GM23338 (cell line): Measurements from ENCODE around the gene HRH3.

ENCODE experiments used
- CREB1 ChIP-seq: fragments of 250-450 bp; sonication (Bioruptor Pico); IDR thresholded peaks from 2 replicates; pipeline ENCODE4 v1.5.0; 2020; ENCODE audit warnings: low read depth, mild to moderate bottlenecking, moderate library complexity
- EZH2 ChIP-seq: fragments of 200-600 bp; sonication (generic); IDR thresholded peaks from one replicate; pipeline ENCODE4 v1.8.0; 2017; ENCODE audit warnings: antibody characterized with exemption, mild to moderate bottlenecking, low read depth; ENCODE audit not compliant: unreplicated experiment
- POLR2AphosphoS5 ChIP-seq: IDR thresholded peaks from 2 replicates; pipeline ENCODE4 v1.6.1; 2016; ENCODE audit warnings: antibody characterized with exemption, low read depth
- TF ChIP-seq, protein P1 (sequence below), 2 experiments: fragments of 200-600 bp in 1 of 2; sonication (generic) in 1 of 2; conservative IDR thresholded peaks; 2 replicates each; pipeline versions ENCODE4 v1.5.1 to v1.6.1; 2016 to 2017; ENCODE audit warnings: antibody characterized with exemption in 2 of 2, low read depth in 2 of 2, mild to moderate bottlenecking in 2 of 2, moderate library complexity in 1 of 2
- TF ChIP-seq, protein P2 (sequence below): IDR thresholded peaks from 2 replicates; pipeline ENCODE4 v1.6.1; 2016; ENCODE audit warnings: antibody characterized with exemption
- TF ChIP-seq, protein P3 (sequence below): IDR thresholded peaks from one replicate; pipeline ENCODE4 v1.6.1; 2018; ENCODE audit warnings: antibody characterized with exemption; ENCODE audit not compliant: unreplicated experiment

DNA sequence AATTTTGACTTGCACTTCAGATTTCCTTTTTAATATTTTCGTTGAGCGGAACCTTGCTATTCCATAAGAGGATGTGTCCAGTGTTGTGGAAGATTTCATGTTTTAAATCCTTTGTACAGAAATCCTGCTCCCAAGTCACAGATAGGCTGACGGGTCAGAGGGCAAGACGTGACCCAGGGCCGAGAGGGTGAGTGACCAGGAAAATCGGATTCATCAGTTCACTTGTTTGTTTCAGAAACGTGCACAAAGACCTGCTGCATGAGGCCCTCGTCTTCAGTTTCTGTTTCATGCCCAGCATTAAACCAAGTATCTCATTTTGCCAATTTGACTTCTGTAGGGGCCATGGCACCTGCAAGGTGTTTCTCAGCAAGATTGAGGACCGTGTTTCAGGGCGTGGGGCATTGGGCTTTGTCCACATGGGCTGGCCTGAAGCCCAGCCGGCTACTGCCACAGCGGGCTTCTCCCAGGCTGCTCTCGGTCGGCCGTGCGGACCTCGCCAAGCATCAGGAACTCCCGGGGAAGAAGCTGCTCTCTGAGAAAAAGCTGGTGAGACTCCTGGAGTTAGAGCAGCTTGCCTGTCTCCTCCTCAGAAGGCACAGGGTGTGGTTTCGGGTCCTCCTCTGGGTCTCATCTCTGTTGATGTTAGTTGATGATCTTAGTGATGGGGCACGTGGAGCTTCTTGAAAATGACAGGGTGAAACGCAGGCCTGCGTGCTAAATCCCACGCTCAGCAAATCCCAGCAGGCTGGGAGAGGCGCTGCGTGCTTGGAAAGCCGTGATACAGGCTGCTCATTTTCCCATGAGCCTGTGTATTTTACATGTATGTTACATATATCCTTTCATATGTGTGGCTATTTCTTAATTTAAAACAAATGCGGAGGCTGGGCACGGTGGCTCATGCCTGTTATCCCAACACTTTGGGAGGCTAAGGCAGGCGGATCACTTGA lies 26.7 kb downstream of the HRH3 start:
- TF ChIP-seq, protein P1, sequence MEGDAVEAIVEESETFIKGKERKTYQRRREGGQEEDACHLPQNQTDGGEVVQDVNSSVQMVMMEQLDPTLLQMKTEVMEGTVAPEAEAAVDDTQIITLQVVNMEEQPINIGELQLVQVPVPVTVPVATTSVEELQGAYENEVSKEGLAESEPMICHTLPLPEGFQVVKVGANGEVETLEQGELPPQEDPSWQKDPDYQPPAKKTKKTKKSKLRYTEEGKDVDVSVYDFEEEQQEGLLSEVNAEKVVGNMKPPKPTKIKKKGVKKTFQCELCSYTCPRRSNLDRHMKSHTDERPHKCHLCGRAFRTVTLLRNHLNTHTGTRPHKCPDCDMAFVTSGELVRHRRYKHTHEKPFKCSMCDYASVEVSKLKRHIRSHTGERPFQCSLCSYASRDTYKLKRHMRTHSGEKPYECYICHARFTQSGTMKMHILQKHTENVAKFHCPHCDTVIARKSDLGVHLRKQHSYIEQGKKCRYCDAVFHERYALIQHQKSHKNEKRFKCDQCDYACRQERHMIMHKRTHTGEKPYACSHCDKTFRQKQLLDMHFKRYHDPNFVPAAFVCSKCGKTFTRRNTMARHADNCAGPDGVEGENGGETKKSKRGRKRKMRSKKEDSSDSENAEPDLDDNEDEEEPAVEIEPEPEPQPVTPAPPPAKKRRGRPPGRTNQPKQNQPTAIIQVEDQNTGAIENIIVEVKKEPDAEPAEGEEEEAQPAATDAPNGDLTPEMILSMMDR (conservative IDR thresholded peaks at IDR 0.05; ENCODE audit: low read depth in 2 of 2) = no peak
- no peak for TF ChIP-seq EZH2
- TF ChIP-seq, protein P2, sequence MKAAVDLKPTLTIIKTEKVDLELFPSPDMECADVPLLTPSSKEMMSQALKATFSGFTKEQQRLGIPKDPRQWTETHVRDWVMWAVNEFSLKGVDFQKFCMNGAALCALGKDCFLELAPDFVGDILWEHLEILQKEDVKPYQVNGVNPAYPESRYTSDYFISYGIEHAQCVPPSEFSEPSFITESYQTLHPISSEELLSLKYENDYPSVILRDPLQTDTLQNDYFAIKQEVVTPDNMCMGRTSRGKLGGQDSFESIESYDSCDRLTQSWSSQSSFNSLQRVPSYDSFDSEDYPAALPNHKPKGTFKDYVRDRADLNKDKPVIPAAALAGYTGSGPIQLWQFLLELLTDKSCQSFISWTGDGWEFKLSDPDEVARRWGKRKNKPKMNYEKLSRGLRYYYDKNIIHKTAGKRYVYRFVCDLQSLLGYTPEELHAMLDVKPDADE = no peak
- TF ChIP-seq POLR2AphosphoS5 = no peak
- TF ChIP-seq, protein P3, sequence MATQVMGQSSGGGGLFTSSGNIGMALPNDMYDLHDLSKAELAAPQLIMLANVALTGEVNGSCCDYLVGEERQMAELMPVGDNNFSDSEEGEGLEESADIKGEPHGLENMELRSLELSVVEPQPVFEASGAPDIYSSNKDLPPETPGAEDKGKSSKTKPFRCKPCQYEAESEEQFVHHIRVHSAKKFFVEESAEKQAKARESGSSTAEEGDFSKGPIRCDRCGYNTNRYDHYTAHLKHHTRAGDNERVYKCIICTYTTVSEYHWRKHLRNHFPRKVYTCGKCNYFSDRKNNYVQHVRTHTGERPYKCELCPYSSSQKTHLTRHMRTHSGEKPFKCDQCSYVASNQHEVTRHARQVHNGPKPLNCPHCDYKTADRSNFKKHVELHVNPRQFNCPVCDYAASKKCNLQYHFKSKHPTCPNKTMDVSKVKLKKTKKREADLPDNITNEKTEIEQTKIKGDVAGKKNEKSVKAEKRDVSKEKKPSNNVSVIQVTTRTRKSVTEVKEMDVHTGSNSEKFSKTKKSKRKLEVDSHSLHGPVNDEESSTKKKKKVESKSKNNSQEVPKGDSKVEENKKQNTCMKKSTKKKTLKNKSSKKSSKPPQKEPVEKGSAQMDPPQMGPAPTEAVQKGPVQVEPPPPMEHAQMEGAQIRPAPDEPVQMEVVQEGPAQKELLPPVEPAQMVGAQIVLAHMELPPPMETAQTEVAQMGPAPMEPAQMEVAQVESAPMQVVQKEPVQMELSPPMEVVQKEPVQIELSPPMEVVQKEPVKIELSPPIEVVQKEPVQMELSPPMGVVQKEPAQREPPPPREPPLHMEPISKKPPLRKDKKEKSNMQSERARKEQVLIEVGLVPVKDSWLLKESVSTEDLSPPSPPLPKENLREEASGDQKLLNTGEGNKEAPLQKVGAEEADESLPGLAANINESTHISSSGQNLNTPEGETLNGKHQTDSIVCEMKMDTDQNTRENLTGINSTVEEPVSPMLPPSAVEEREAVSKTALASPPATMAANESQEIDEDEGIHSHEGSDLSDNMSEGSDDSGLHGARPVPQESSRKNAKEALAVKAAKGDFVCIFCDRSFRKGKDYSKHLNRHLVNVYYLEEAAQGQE = no peak
- no peak for TF ChIP-seq CREB1 (CRISPR knock-in tag)
